Activated CD4-positive, alpha-beta T cell treated with anti-CD3 and anti-CD28 coated beads for 48 hours (primary cell): ENCODE measurements around the gene CFDP1.

Source experiments
- DNase-seq: peaks from one replicate; pipeline ENCODE4 v3.0.0-alpha.2; 2020

CFDP1 gene

GRCh38 chr16:75371171-75371570 is 62.1 kb downstream of the CFDP1 start:
- DNase-seq: no peak

- DNase-seq: no peak
Measured at GRCh38 chr16:75364286-75364791, 69.0 kb downstream of the CFDP1 start.

GRCh38 chr16:75362846-75363245 is 70.5 kb downstream of the CFDP1 start:
- no peak for DNase-seq

- DNase-seq: no peak
Measured at GRCh38 chr16:75361936-75362335, 71.4 kb downstream of the CFDP1 start.

GRCh38 chr16:75354170-75354569 is 79.1 kb downstream of the CFDP1 start:
- DNase-seq: no peak

GRCh38 chr16:75351183-75351582 is 82.1 kb downstream of the CFDP1 start:
- no peak for DNase-seq

- DNase-seq: no peak
Measured at GRCh38 chr16:75345711-75346110, 87.6 kb downstream of the CFDP1 start.

GRCh38 chr16:75343941-75344340 is 89.4 kb downstream of the CFDP1 start:
- no peak for DNase-seq

GRCh38 chr16:75343286-75343685 is 90.0 kb downstream of the CFDP1 start:
- DNase-seq: no peak

- DNase-seq: no peak
Measured at GRCh38 chr16:75342308-75342811, 90.9 kb downstream of the CFDP1 start.

- DNase-seq: no peak
Measured at GRCh38 chr16:75341564-75342307, 91.6 kb downstream of the CFDP1 start.

- DNase-seq: no peak
Measured at GRCh38 chr16:75340741-75341491, 92.4 kb downstream of the CFDP1 start.

GRCh38 chr16:75337430-75337829 is 95.9 kb downstream of the CFDP1 start:
- no peak for DNase-seq

GRCh38 chr16:75336521-75336920 is 96.8 kb downstream of the CFDP1 start:
- DNase-seq: no peak

- DNase-seq: no peak
Measured at GRCh38 chr16:75333721-75334163, 99.6 kb downstream of the CFDP1 start.

GRCh38 chr16:75329943-75330342 is 103.4 kb downstream of the CFDP1 start:
- no peak for DNase-seq

GRCh38 chr16:75326333-75326732 is 107.0 kb downstream of the CFDP1 start:
- DNase-seq: no peak

- DNase-seq: no peak
Measured at GRCh38 chr16:75323933-75324332, 109.4 kb downstream of the CFDP1 start.

GRCh38 chr16:75323198-75323597 is 110.1 kb downstream of the CFDP1 start:
- DNase-seq: no peak

GRCh38 chr16:75322740-75323139 is 110.6 kb downstream of the CFDP1 start:
- no peak for DNase-seq

GRCh38 chr16:75320435-75320834 is 112.9 kb downstream of the CFDP1 start:
- no peak for DNase-seq

GRCh38 chr16:75319513-75320411 is 113.5 kb downstream of the CFDP1 start:
- DNase-seq: no peak

GRCh38 chr16:75318737-75319136 is 114.6 kb downstream of the CFDP1 start:
- no peak for DNase-seq
